Body of pancreas (tissue), 4 donors: Measurements from ENCODE around the gene VTI1A.

Source experiments
- CTCF ChIP-seq, 7 experiments: fragments of 450-650 bp in 4 of 7; fragments of 200-600 bp in 3 of 7; sonication (generic) in 3 of 7; IDR thresholded peaks; one replicate each; pipeline ENCODE4 v1.5.1; 2016 to 2019; ENCODE audit warnings: antibody characterized with exemption in 7 of 7
- POLR2A ChIP-seq, 3 donors: fragments of 450-650 bp; IDR thresholded peaks; one replicate each; pipeline ENCODE4 v1.6.1; 2016; ENCODE audit warnings: antibody characterized with exemption in 3 of 3, mild to moderate bottlenecking in 2 of 3

DNA sequence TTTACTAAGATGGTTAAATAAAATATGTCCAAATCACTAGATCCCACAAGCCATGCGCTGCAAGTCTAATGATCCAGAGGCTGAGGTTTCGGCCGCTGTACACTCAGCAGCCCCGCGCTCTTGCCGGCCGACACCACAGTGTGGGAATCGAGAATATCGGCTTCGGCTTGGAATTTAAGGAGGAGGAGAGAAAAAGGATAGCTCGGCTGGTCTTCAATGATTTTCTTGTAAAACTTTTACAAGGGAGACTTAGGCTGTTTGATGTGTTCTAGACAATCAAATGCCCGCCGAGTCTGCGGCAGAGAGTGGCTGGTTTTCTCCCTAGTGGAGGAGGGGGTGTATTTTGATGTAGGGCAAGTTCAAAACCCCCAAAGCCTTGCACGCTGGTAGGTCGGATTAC, 384.8 kb downstream of the VTI1A start:
- TF ChIP-seq CTCF (IDR thresholded peaks at IDR 0.05) (no peak), POLR2A (IDR thresholded peaks at IDR 0.05) (no peak)
